Rectal smooth muscle tissue (tissue), 1 donor: ENCODE measurements around the gene NUP210L.

Experiments
- H3K27ac ChIP-seq: one replicate; pipeline ENCODE4 v1.7.0; 2013; ENCODE audit warnings: low read depth, low read length, inconsistent platforms
- H3K27me3 ChIP-seq: one replicate; pipeline ENCODE4 v1.7.0; 2013; ENCODE audit warnings: low read length; ENCODE audit not compliant: control insufficient read depth, insufficient read depth
- H3K36me3 ChIP-seq: one replicate; pipeline ENCODE4 v1.7.0; 2013; ENCODE audit warnings: low read length; ENCODE audit not compliant: control insufficient read depth, insufficient read depth
- H3K4me1 ChIP-seq: one replicate; pipeline ENCODE4 v1.7.0; 2013; ENCODE audit warnings: low read length; ENCODE audit not compliant: control insufficient read depth, insufficient read depth
- H3K4me3 ChIP-seq: one replicate; pipeline ENCODE4 v1.7.0; 2013; ENCODE audit warnings: low read length
- H3K9ac ChIP-seq: one replicate; pipeline ENCODE4 v1.7.0; 2013; ENCODE audit warnings: low read length

Gene NUP210L

GRCh38 chr1:154154534-154155191 is at the start of gene NUP210L:
Gene NUP210L (minus strand): TSS chr1:154155073.
- Histone ChIP-seq H3K36me3 (peaks cover 3% of the 10 kb centered on the region), H3K9ac (no peak within 1 kb of the TSS), H3K27me3 (no peaks in the 10 kb centered on the region), H3K27ac (peak within 1 kb of the TSS; percentile 83), H3K4me3 (peak within 1 kb of the TSS; percentile 17), H3K4me1 (peaks cover 10% of the 10 kb centered on the region)

- Histone ChIP-seq H3K27me3 (no peaks in the 10 kb centered on the region), H3K9ac (no peak overlapping the region), H3K4me3 (no peak overlapping the region), H3K36me3 (no peaks in the 10 kb centered on the region), H3K4me1 (no peaks in the 10 kb centered on the region), H3K27ac (no peak overlapping the region)
Observed at GRCh38 chr1:154199563-154199879, 44.6 kb upstream of the NUP210L start.

GRCh38 chr1:154198756-154199562 is 44.1 kb upstream of the NUP210L start:
- H3K4me1 ChIP-seq = no peaks in the 10 kb centered on the region
- H3K27me3 ChIP-seq = no peaks in the 10 kb centered on the region
- H3K36me3 ChIP-seq = no peaks in the 10 kb centered on the region
- no peak overlapping the region for H3K9ac ChIP-seq
- no peak overlapping the region for H3K4me3 ChIP-seq
- H3K27ac ChIP-seq = no peak overlapping the region

GRCh38 chr1:154193821-154194220 is 38.9 kb upstream of the NUP210L start:
- Histone ChIP-seq H3K36me3 (no peaks in the 10 kb centered on the region), H3K4me3 (no peak overlapping the region), H3K27ac (no peak overlapping the region), H3K27me3 (no peaks in the 10 kb centered on the region), H3K4me1 (no peaks in the 10 kb centered on the region), H3K9ac (no peak overlapping the region)

GRCh38 chr1:154192476-154192875 is 37.6 kb upstream of the NUP210L start:
- H3K27ac ChIP-seq = no peak overlapping the region

GRCh38 chr1:154191990-154192461 is 37.2 kb upstream of the NUP210L start, which contains the start of gene TPM3:
Gene TPM3 (minus strand): TSS chr1:154192100. CDS start chr1:154192018, 82 bp downstream.
- Histone ChIP-seq H3K9ac (no peak within 1 kb of the TSS), H3K4me3 (no peak within 1 kb of the TSS), H3K27me3 (no peaks in the 10 kb centered on the region), H3K4me1 (no peaks in the 10 kb centered on the region), H3K27ac (no peak within 1 kb of the TSS), H3K36me3 (no peaks in the 10 kb centered on the region)

More at GRCh38 chr1:154192476-154192875, 37.6 kb upstream of the NUP210L start:
- Histone ChIP-seq H3K4me1 (no peaks in the 10 kb centered on the region), H3K36me3 (no peaks in the 10 kb centered on the region), H3K9ac (no peak overlapping the region), H3K27me3 (no peaks in the 10 kb centered on the region), H3K4me3 (no peak overlapping the region)

GRCh38 chr1:154190550-154190949 is 35.7 kb upstream of the NUP210L start:
- H3K36me3 ChIP-seq = no peaks in the 10 kb centered on the region
- no peaks in the 10 kb centered on the region for H3K27me3 ChIP-seq
- no peak overlapping the region for H3K9ac ChIP-seq
- H3K4me1 ChIP-seq = no peaks in the 10 kb centered on the region
- H3K4me3 ChIP-seq = no peak overlapping the region
- H3K27ac ChIP-seq = no peak overlapping the region

GRCh38 chr1:154186852-154187501 is 32.1 kb upstream of the NUP210L start:
- Histone ChIP-seq H3K9ac (no peak overlapping the region), H3K27me3 (no peaks in the 10 kb centered on the region), H3K36me3 (peaks cover 4% of the 10 kb centered on the region), H3K27ac (no peak overlapping the region), H3K4me3 (no peak overlapping the region), H3K4me1 (peaks cover under 1% of the 10 kb centered on the region)

- no peaks in the 10 kb centered on the region for H3K27me3 ChIP-seq
- H3K4me3 ChIP-seq = no peak overlapping the region
- no peak overlapping the region for H3K9ac ChIP-seq
- H3K36me3 ChIP-seq = peaks cover 4% of the 10 kb centered on the region
- H3K27ac ChIP-seq = no peak overlapping the region
- H3K4me1 ChIP-seq = peaks cover 5% of the 10 kb centered on the region
Observed at GRCh38 chr1:154186177-154186576, 31.3 kb upstream of the NUP210L start.

- Histone ChIP-seq H3K27ac (peak overlapping the region; percentile 90), H3K36me3 (peaks cover 6% of the 10 kb centered on the region), H3K9ac (peak overlapping the region; percentile 96), H3K27me3 (no peaks in the 10 kb centered on the region), H3K4me3 (peak overlapping the region; percentile 99), H3K4me1 (peaks cover 5% of the 10 kb centered on the region)
Observed at GRCh38 chr1:154183046-154183915, 28.4 kb upstream of the NUP210L start.

GRCh38 chr1:154182344-154183045 is 27.6 kb upstream of the NUP210L start:
- Histone ChIP-seq H3K36me3 (peaks cover 6% of the 10 kb centered on the region), H3K9ac (peak overlapping the region; percentile 96)

More at GRCh38 chr1:154182344-154183045, 27.6 kb upstream of the NUP210L start:
- peak overlapping the region; percentile 90 for H3K27ac ChIP-seq
- H3K27me3 ChIP-seq = no peaks in the 10 kb centered on the region
- H3K4me3 ChIP-seq = peak overlapping the region; percentile 99
- peaks cover 7% of the 10 kb centered on the region for H3K4me1 ChIP-seq
